ENCODE measurements around the gene MMP14. TPM values are rescaled to one million over a fixed set of nuclear protein-coding genes. Genes with fewer than 3 reads are reported as not detected.

MMP14 gene
- polyA plus RNA-seq, 4 donors: 127 to 186 (median 161) TPM

DNA sequence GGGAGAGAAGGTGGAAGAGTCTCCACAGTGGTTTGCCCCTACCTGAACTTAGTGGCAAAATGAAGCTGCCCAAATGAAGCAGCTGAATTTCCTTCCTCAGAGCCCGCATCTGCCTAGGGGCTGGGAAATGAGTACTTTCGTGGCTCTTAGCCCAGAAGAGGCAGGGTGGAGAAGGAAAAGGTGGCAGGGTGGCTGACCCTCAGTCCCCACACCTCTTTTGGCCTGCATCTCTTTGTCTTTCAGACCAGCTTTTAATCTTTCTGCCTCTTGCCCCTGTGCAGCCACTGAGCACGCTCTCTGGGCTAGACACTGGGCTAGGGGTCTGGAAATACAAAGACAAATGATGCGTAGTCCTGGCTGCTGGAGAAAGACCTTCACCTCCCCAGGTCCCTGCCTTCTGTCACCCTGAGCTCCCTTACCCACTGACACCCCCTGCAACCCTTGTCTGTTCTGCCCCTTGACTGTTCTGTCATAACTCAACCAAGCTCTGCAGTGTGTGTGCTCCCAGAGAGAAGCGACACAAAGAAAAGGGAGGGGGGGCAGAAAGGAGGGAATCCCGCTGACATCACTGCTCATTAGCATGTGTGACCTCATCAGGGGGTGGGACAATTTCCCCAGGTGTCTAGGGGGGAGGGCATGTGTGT lies 46.3 kb downstream of the MMP14 start:
- DNase-seq (ENCODE audit: low read depth in 4 of 4, low spot score in 2 of 4): peak in 2 of 4 donors; percentile 58 to 78

DNA sequence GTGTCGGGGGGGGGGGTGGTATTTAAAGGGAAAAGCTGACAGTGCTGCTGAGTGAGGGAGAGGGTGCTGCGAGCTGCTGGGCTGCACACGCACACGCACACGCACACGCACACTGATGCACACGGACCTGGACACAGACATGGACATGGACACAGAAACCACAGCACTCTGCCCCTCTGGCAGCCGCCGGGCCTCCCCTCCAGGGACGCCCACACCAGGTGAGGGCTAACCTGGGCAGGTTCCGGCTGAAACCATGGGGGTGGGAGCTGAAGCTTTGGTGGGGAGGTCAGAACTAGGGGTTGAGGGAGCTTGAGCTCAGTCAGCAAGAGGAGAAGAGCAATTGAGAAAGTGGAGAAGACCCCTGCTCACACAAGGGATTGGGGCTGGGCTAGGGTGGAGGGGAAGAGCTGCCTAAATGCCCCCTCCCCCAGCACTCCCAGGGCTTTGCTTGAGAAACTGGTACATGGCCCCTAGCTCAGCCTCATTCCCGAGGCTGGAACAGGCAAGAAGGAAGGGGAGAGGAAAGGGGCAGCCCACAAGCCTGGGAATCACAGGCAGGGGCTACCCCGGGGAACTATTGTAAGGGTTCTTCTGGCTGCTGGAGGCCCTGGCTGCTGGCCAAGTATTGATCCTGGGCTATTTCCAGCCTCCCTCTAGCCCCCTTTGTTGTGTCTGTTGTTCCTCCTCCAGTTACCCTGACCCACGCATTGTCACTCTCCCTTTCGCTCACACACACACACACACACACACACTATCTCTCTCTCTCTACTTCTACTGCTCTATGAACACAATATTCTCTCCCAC lies 47.0 kb downstream of the MMP14 start, which contains the start of gene REM2:
Gene REM2, plus strand, starts transcription at position 50 of the 804 bp plus-strand sequence. Its CDS starts 66 bp downstream, at position 116.
- DNase-seq (ENCODE audit: low read depth in 4 of 4, low spot score in 2 of 4): no peak

DNA sequence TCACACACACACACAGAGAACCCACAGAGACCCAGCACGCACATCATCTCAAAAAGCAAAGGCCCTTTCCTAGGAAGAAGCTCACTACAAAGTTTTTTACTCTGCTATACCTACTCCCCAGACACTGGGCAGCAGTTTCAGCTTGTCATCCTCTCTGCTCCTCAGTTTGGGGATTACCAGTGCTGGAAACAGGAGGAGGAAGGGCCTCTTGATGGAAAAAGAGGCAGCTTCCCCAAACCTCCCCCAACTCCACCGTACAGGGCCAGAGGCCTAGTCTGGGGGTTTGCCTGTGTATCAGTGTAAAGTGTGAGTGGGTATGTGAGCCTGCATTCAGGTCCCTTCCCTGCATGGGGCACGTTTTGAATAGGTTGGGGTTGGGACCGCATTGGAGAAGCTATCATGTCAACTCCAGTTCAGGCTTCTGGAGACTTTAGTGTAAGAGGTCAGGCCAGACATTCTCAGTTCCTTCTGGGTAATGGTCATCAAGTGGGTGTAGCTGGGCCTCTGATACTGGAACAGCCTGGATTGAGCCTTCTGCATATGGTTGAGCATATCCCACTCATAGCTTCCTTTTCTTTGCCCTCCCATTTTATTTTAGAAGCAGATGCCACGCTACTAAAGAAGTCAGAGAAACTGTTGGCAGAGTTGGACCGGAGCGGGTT lies 47.8 kb downstream of the MMP14 start:
- no peak for DNase-seq (ENCODE audit: low read depth in 4 of 4, low spot score in 2 of 4)

DNA sequence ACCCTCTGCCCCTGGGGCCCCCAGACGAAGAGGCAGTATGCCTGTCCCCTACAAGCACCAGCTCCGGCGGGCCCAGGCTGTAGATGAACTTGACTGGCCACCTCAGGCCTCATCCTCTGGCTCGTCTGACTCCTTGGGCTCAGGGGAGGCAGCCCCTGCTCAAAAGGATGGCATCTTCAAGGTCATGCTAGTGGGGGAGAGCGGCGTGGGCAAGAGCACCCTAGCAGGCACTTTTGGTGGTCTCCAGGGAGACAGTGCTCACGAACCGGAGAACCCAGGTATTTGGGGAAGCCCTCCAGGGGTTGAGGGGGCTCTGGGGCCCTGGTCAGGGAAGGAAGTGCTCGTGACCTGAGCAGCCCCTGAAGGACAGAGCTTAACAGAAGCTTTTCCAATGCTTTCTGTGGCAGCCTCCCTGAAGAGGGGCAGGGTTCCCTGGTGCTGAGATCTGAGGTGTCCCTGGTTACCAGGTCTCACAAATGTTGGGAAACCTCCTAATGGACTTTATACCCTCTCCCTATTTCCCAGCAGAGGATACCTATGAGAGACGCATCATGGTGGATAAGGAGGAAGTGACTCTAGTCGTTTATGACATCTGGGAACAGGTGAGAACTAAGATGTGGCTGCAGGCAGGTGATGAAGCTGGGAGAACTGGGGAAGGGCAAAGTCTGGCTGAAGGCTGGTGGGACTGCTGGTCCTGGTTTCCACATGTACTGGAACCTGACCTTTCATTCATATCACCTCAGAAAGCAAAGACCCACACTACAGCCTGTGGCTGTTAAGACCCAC lies 48.5 kb downstream of the MMP14 start:
- DNase-seq (ENCODE audit: low read depth in 4 of 4, low spot score in 2 of 4): no peak

DNA sequence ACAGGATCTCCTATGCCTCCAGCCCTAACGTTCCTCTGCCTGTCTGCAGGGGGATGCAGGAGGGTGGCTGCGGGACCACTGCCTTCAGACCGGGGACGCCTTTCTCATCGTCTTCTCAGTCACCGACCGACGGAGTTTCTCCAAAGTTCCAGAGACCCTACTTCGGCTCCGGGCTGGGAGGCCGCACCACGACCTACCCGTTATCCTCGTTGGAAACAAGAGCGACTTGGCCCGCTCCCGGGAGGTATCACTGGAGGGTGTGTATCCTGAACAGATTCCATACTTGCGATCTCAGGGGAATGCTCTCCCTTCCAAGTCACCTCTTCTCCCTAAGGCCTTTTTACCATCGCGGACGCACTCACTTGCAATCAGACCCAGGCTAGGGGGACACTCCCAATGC lies 49.6 kb downstream of the MMP14 start:
- no peak for DNase-seq (ENCODE audit: low read depth in 4 of 4, low spot score in 2 of 4)

DNA sequence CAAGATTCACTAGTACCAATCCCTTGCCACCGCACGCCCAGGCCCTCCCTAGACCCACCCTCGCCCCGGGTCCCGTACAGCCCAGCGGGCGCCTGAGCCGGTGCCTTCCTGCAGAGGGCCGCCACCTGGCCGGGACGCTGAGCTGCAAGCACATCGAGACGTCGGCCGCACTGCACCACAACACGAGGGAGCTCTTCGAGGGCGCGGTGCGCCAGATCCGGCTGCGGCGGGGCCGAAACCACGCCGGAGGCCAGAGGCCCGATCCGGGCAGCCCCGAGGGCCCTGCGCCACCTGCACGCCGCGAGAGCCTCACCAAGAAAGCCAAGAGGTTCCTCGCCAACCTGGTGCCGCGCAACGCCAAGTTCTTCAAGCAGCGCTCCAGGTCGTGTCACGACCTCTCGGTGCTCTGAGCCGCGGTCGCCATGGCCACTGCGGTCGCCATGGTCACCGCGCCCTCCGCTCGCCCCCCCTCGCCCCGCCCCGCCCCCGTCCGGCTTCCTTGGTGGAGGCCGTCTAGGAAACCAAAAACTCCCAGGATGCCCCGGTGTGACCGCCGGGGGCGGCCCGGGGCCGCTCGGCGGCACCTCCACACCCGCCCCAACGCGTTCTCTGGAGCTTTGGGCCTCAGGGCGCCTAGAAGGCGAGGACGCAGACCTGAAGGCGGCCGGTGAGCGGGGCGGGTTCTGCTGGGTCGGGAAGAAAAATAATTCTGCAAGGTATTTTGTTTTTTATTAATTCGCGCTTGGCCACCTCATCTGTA lies 50.3 kb downstream of the MMP14 start:
- DNase-seq (ENCODE audit: low read depth in 4 of 4, low spot score in 2 of 4): peak in 3 of 4 donors; percentile 53 to 65 (median 54)

DNA sequence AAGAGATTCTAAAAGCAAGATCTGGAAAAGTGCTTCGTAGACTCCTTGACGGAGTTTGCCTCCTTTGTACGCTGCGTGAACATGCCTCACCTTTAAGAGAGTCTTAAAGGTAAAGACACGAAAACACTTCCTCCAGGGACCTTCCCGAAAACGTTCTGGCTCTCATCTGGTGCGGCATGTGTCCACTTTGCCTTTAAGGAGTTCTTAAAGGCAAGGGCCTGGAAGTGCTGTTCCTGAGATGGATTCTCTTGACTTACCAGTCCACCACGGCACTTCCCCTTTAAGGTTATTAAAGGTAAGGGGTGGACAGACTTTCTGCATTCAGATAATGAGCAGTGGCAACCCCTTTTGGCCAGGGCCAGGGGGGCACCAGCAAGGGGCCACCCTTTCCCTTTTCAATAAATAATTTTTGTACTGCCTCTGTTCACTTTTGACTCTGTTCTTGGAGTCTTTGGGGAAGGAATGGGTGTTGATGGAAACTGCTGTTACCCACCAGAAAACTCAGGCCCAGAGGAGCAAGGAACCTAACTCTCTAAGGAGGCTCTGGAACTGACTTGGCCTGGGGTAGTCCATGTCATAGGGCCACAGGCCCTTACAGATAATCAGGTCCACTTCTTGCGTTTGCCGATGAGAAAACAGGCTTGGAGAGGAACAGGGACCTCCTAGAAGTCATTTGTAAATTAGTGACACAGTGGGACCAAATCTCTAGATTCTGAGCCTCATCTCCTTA lies 51.0 kb downstream of the MMP14 start:
- DNase-seq (ENCODE audit: low read depth in 4 of 4, low spot score in 2 of 4): peak; percentile 69 to 88 (median 82)

DNA sequence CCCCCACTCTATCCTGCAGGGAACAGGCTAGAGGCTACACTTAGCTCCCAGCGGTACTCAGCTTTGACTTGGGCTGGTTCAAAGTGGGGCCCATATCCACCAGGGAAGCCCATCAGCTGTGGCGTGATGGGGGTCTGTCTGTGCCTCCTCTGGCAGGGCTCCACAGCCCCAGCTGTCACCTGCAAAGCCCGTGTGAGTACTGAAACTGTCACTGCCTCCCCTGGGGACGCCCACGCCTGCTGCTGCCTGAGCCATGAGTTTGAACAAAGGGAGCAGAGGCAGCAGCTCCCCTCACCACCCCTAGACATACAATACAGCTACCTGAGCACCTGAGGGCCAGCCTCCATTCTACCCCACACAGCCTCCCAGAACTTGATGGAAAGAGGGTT lies 51.6 kb downstream of the MMP14 start:
- no peak for DNase-seq (ENCODE audit: low read depth in 4 of 4, low spot score in 2 of 4)

DNA sequence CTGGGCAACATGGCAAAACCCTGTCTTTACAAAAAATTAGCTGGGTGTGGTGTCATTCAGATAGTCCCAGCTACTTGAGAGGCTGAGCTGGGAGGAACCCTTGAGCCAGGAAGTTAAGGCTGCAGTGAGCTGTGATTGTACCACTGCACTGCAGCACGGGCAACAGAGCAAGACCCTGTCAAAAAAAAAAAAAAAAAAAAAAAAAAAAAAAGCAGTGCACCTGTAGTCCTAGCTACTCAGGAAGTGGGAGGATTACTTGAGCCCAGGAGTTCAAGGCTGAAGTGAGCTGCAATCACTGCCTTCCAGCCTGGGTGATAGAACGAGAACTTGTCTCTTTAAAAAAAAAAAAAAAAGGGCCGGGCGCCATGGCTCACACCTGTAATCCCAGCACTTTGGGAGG lies 52.3 kb downstream of the MMP14 start:
- no peak for DNase-seq (ENCODE audit: low read depth in 4 of 4, low spot score in 2 of 4)

DNA sequence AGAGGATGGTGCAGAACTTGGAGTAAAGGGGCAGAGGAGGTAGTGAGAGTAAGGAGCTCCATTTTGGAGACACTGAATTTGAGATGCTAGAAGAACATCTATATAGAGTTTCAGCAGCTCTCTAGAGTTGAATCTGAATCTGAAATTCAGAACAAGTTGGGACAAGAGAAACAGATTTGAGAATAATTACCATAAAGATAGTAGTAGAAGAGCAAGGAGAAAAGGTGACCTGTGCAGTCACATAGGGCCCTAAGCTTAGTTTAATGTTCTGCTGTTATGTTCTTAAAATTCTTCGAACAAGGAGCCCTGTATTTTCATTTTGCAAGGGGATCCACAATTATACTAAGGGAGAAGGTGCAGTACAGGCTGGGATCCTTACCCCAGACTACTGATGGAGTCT lies 54.0 kb downstream of the MMP14 start:
- DNase-seq (ENCODE audit: low read depth in 4 of 4, low spot score in 2 of 4): no peak

DNA sequence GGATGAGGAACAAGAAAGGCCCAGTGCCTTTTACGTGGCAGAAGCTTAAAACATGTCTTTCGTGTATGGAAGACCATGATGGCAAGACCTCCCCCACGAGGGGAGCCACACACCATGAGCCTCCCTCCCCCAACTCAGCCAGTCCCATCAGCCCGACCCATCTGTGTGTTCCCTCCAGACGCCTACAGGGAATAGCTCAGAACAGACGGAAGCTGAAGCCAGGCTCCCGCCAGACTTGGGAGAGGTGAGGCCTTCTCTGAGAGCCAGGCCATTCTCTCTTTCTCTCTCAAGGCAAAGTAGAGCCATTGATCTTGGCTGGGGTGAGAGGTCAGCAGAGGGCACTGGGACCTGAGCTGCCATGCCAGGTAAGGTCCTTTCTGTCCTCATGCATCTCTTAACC lies 56.1 kb downstream of the MMP14 start:
- no peak for DNase-seq (ENCODE audit: low read depth in 4 of 4, low spot score in 2 of 4)

DNA sequence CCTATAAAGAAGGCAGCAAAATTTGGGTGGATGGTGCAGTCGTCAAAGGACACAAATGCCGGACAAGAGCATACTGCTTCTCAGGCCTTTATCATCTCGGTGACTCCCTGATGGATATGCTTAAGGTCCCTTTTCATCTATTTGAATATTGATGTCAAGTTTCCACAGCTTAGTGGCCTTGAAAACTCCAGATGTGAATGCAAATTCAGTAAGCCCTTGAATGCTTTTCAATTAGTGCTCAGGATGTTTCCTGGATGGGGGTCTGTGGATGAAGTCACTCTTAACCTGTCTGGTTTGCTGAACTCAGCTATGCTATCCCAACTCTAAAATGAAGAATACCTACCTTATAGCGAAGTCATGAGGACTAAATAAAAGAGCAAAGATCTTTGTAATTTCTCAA lies 57.3 kb downstream of the MMP14 start:
- no peak for DNase-seq (ENCODE audit: low read depth in 4 of 4, low spot score in 2 of 4)

DNA sequence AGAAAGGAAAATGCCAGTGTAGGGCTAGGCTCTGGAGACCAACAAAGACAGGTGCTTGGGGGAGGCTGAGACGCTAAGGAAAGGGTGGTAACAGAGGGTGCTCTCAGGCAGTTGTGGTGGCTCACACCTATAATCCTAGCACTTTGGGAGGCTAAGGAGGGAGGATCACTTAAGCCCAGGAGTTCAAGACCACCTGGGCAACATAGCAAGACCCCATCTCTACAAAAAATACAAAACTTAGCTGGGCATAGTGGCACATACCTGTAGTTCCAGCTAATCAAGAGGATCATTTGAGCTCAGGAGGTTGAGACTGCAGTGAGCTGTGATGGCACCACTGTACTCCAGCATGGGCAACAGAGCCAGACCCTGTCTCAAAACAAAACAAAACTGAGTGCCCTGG lies 59.0 kb downstream of the MMP14 start:
- DNase-seq (ENCODE audit: low read depth in 4 of 4, low spot score in 2 of 4): no peak

DNA sequence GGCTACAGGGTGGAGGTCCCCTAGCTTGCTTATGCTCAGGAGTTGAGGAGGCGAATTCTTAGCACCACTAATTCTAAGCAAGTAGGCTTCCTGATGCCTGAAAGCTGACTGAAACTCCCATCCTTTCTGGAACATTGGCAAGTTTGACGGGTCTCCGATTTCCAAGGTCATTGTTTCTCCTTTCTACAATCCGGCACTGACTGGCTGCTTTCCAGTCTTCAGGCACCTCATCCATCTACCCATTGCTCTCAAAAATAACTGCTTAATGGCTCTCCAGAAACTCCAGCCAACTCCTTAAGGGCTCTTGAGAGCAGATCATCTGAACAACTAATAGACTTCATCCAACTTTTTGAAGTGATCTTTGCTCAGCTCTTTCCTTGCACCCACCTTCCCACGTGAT lies 60.0 kb downstream of the MMP14 start:
- DNase-seq (ENCODE audit: low read depth in 4 of 4, low spot score in 2 of 4): no peak

DNA sequence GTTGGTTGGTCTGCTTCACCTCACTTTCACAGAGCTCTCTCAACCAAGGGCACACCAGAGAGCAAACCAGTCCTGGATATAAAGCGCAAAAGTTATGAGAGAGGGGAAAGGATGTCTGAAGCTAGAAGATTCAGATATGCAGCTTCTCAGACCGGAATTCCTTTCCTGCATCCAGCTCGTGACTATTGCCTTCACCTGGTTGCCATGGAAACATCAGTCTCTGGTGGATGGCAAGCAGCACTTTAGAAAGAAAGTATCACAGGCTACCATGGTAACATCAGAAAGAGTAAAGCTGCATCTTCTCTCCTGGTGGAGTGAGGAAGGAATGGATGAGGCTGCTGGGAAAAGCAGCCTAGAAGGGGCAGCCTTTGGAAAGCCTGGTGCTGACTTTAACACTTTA lies 60.4 kb downstream of the MMP14 start:
- DNase-seq (ENCODE audit: low read depth in 4 of 4, low spot score in 2 of 4): no peak

DNA sequence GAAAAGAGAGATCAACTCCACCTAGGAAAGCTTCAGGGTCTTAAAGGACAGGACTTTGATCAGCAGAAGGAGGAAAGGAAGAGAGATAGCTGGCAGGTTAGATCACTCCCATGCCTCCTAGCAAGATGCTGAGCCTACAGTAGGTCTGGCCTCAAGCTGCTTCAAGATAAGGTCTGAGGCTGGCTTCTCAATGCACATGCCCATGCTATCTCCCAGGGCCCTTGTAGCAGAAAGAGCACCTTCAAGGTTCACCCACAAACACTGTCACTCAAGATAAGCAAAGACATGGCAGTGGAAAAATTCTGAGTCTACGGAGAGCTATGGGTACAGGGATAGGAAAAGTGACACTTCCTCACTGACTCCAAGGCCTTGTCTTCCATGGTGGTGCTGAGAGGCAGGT lies 61.0 kb downstream of the MMP14 start:
- DNase-seq (ENCODE audit: low read depth in 4 of 4, low spot score in 2 of 4): no peak

All from left renal cortex interstitium (tissue), 4 donors.